Head of caudate nucleus (tissue), 42 donors: ENCODE measurements around the gene CLDN14.
"Not testable (repeated sequence)": the region's sequence is repeated elsewhere in the genome, so short reads cannot be mapped to it uniquely, and the experiment has no call there.

Source experiments
- DNase-seq, 42 donors: peaks; one replicate each; pipeline versions ENCODE4 v3.0.0 to v3.0.0-alpha.2; 2020 to 2021; ENCODE audit warnings: mixed read lengths in 7 of 42
- intact Hi-C: fragments of 100-400 bp; cut with DNase I; formaldehyde crosslinking; loops from one replicate; pipeline ENCODE4 v1.15.0; 2022

The CLDN14 gene

GRCh38 chr21:36477559-36477958 lies 2.4 kb downstream of the CLDN14 start:
- DNase-seq: no peak
- intact Hi-C loops: no loop called here

- intact Hi-C loops: no loop called here
Observed at GRCh38 chr21:36477001-36477400, 2.9 kb downstream of the CLDN14 start.

GRCh38 chr21:36476541-36476940 lies 3.4 kb downstream of the CLDN14 start:
- intact Hi-C loops, DNase-seq: not testable (repeated sequence)

More at GRCh38 chr21:36477001-36477400, 2.9 kb downstream of the CLDN14 start:
- DNase-seq: no peak

- intact Hi-C loops: no loop called here
- no peak for DNase-seq
Observed at GRCh38 chr21:36474591-36474990, 5.3 kb downstream of the CLDN14 start.

- DNase-seq: no peak
- intact Hi-C loops: no loop called here
Observed at GRCh38 chr21:36473203-36473602, 6.7 kb downstream of the CLDN14 start.

- no peak for DNase-seq
- intact Hi-C loops: no loop called here
Observed at GRCh38 chr21:36472377-36472776, 7.5 kb downstream of the CLDN14 start.

- intact Hi-C loops: no loop called here
- no peak for DNase-seq
Observed at GRCh38 chr21:36471254-36471723, 8.6 kb downstream of the CLDN14 start.

- intact Hi-C loops: no loop called here
- DNase-seq: no peak
Observed at GRCh38 chr21:36470294-36470693, 9.6 kb downstream of the CLDN14 start.

GRCh38 chr21:36466061-36466511 lies 13.8 kb downstream of the CLDN14 start:
- no peak for DNase-seq
- intact Hi-C loops: no loop called here

- intact Hi-C loops: no loop called here
- no peak for DNase-seq
Observed at GRCh38 chr21:36465478-36465877, 14.4 kb downstream of the CLDN14 start.

- intact Hi-C loops: no loop called here
Observed at GRCh38 chr21:36464590-36464989, 15.3 kb downstream of the CLDN14 start.

GRCh38 chr21:36463991-36464390 lies 15.9 kb downstream of the CLDN14 start:
- DNase-seq: no peak
- intact Hi-C loops: no loop called here

More at GRCh38 chr21:36464590-36464989, 15.3 kb downstream of the CLDN14 start:
- no peak for DNase-seq

- no peak for DNase-seq
- intact Hi-C loops: no loop called here
Observed at GRCh38 chr21:36463204-36463603, 16.7 kb downstream of the CLDN14 start.

GRCh38 chr21:36461918-36462486 lies 17.9 kb downstream of the CLDN14 start:
- DNase-seq: no peak
- intact Hi-C loops: no loop called here

- no peak for DNase-seq
- intact Hi-C loops: no loop called here
Observed at GRCh38 chr21:36461277-36461917, 18.5 kb downstream of the CLDN14 start.

GRCh38 chr21:36460866-36461265 lies 19.1 kb downstream of the CLDN14 start:
- intact Hi-C loops: no loop called here
- no peak for DNase-seq

- no peak for DNase-seq
- intact Hi-C loops: no loop called here
Observed at GRCh38 chr21:36459098-36459497, 20.8 kb downstream of the CLDN14 start.

- DNase-seq: peak in 1 of 42 donors; percentile 12
- intact Hi-C loops: no loop called here
Observed at GRCh38 chr21:36456729-36457414, 23.1 kb downstream of the CLDN14 start.

- DNase-seq: no peak
- intact Hi-C loops: no loop called here
Observed at GRCh38 chr21:36454706-36455105, 25.2 kb downstream of the CLDN14 start.

- DNase-seq: no peak
- intact Hi-C loops: no loop called here
Observed at GRCh38 chr21:36454093-36454531, 25.8 kb downstream of the CLDN14 start.
